DOHH2 (cell line): Measurements from ENCODE around the gene RPN1.

ENCODE experiments used
- H3F3A ChIP-seq: fragments of 200-600 bp; sonication (generic), shearing (Covaris generic); 2 replicates; pipeline ENCODE4 v1.6.0; 2016; ENCODE audit warnings: antibody characterized with exemption, mild to moderate bottlenecking; ENCODE audit not compliant: control insufficient read depth, insufficient read depth
- H3K27ac ChIP-seq: fragments of 200-600 bp; sonication (generic); 2 replicates; pipeline ENCODE4 v1.5.1; 2014; ENCODE audit warnings: low read depth, mild to moderate bottlenecking, low read length, moderate library complexity
- H3K27me3 ChIP-seq: fragments of 200-600 bp; sonication (generic); 2 replicates; pipeline ENCODE4 v1.6.1; 2014; ENCODE audit warnings: mild to moderate bottlenecking, low read length, mixed read lengths; ENCODE audit not compliant: control insufficient read depth
- H3K36me3 ChIP-seq: fragments of 200-600 bp; sonication (generic); 2 replicates; pipeline ENCODE4 v1.6.1; 2014; ENCODE audit warnings: mild to moderate bottlenecking, low read length, moderate library complexity, mixed read lengths; ENCODE audit not compliant: control insufficient read depth
- H3K4me1 ChIP-seq: fragments of 200-600 bp; sonication (generic); 2 replicates; pipeline ENCODE4 v1.6.1; 2014; ENCODE audit warnings: mild to moderate bottlenecking, low read length, mixed read lengths; ENCODE audit not compliant: control insufficient read depth
- H3K4me2 ChIP-seq: fragments of 200-600 bp; sonication (generic); 2 replicates; pipeline ENCODE4 v1.6.0; 2014; ENCODE audit warnings: mild to moderate bottlenecking, low read length, moderate library complexity
- H3K4me3 ChIP-seq: fragments of 200-600 bp; sonication (generic); 2 replicates; pipeline ENCODE4 v1.5.1; 2014; ENCODE audit warnings: mild to moderate bottlenecking, low read length, mixed read lengths
- H3K79me2 ChIP-seq: fragments of 200-600 bp; sonication (generic); 2 replicates; pipeline ENCODE4 v1.6.1; 2014; ENCODE audit warnings: mild to moderate bottlenecking, low read length, mixed read lengths; ENCODE audit not compliant: control insufficient read depth
- H3K9me2 ChIP-seq: fragments of 200-600 bp; sonication (generic); replicated peaks from 2 replicates; pipeline ENCODE4 v1.6.1; 2014; ENCODE audit warnings: mild to moderate bottlenecking, low read length, mixed read lengths; ENCODE audit not compliant: control insufficient read depth
- H3K9me3 ChIP-seq: fragments of 200-600 bp; sonication (generic); 2 replicates; pipeline ENCODE4 v1.6.1; 2014; ENCODE audit warnings: antibody characterized with exemption, low read length, mixed read lengths; ENCODE audit not compliant: control insufficient read depth, insufficient read depth
- H4K20me1 ChIP-seq: fragments of 200-600 bp; sonication (generic); 2 replicates; pipeline ENCODE4 v1.6.0; 2014; ENCODE audit warnings: low read depth, mild to moderate bottlenecking, antibody characterized with exemption, low read length, moderate library complexity; ENCODE audit not compliant: control insufficient read depth, insufficient read depth
- EZH2phosphoT487 ChIP-seq: fragments of 200-600 bp; sonication (generic); IDR thresholded peaks from 2 replicates; pipeline ENCODE4 v1.6.1; 2017; ENCODE audit warnings: borderline replicate concordance, mild to moderate bottlenecking, antibody characterized with exemption, low read length, moderate library complexity, mixed read lengths
- TF ChIP-seq, protein P1 (sequence below): fragments of 200-600 bp; sonication (generic); IDR thresholded peaks from one replicate; pipeline ENCODE4 v1.5.1; 2014; ENCODE audit warnings: antibody characterized with exemption, mild to moderate bottlenecking, low read depth, low read length; ENCODE audit not compliant: poor library complexity, severe bottlenecking

RPN1 gene

DNA sequence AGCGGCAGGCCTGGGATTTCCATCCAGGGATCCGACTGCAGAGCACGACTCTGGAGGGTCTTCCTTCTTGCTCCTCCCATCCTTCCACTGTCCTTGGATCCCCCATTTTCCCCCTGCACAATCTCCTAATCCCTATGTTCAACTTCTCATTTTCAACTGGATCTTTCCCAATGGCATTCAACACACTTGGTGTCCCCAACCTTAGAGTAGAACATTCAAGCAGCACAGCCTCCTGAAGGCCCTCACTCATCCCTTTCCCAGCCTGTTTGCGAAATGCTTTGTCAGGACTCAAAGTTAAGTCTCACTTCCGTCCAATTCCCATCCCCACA, 32.3 kb downstream of the RPN1 start:
- H3K36me3 ChIP-seq, result peaks cover 65% of the 10 kb centered on the region
- H3K79me2 ChIP-seq, result peaks cover 30% of the 10 kb centered on the region
- H3K4me3 ChIP-seq, result peak overlapping the region; percentile 91

DNA sequence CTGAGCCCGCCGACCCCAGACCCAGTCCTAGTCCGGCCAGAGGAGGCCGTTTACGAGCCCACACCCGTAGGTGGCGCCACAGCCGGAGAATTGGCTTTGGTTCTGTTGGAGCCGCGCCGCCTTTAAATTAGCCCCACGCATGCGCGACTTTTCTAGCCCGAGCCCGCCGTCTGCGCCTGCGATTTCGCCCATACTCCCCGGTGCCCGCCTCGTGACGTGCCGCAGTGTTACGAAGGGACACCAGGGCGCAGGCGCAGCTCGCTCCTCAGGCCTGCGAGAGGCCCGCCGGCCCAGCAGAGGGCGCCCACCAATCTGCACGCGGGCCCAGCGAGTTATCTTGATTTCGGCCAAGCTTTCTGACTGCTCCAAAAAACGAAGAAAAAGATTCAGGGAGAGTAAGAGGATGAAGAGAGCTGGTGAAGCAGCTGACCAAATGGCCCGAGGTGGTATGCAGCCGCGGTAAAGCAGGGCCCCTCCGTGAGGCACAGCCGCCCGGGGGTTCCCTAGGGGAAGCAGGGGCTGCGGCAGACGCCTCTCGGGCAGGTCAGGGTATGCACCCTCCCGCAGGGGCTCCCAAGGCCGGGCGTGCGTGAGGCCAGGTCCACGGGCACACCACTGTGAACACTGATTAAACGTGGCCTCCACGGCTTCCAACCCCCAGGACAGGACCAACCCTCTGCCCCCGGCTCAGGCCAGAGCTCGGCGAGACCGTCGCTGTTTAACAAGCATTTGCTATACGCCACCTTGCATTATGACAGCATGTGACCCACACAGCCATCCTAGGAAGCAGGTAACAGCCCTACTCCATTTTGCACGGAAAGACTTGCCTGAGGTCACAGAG, 32.8 kb downstream of the RPN1 start:
- peak overlapping the region; percentile 77 for H3K4me2 ChIP-seq
- H3K27ac ChIP-seq, result peak overlapping the region; percentile 45
- TF ChIP-seq, protein P1, sequence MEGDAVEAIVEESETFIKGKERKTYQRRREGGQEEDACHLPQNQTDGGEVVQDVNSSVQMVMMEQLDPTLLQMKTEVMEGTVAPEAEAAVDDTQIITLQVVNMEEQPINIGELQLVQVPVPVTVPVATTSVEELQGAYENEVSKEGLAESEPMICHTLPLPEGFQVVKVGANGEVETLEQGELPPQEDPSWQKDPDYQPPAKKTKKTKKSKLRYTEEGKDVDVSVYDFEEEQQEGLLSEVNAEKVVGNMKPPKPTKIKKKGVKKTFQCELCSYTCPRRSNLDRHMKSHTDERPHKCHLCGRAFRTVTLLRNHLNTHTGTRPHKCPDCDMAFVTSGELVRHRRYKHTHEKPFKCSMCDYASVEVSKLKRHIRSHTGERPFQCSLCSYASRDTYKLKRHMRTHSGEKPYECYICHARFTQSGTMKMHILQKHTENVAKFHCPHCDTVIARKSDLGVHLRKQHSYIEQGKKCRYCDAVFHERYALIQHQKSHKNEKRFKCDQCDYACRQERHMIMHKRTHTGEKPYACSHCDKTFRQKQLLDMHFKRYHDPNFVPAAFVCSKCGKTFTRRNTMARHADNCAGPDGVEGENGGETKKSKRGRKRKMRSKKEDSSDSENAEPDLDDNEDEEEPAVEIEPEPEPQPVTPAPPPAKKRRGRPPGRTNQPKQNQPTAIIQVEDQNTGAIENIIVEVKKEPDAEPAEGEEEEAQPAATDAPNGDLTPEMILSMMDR, result peak; percentile 94
- no peak for TF ChIP-seq EZH2phosphoT487
- H3K79me2 ChIP-seq, result peaks cover 30% of the 10 kb centered on the region
- H3K4me1 ChIP-seq, result peaks cover 21% of the 10 kb centered on the region
- no peaks in the 10 kb centered on the region for H3K9me3 ChIP-seq
- H3K27me3 ChIP-seq, result no peaks in the 10 kb centered on the region
- H4K20me1 ChIP-seq, result no peaks in the 10 kb centered on the region
- H3F3A ChIP-seq, result peaks cover 17% of the 10 kb centered on the region
- H3K4me3 ChIP-seq, result peak overlapping the region; percentile 91
- no peaks in the 10 kb centered on the region for H3K9me2 ChIP-seq
- H3K36me3 ChIP-seq, result peaks cover 59% of the 10 kb centered on the region

More for the DNA sequence above, 32.3 kb downstream of the RPN1 start:
- H3K9me3 ChIP-seq, result no peaks in the 10 kb centered on the region
- no peak overlapping the region for H3K27ac ChIP-seq
- H3K4me1 ChIP-seq, result peaks cover 21% of the 10 kb centered on the region
- TF ChIP-seq EZH2phosphoT487, result no peak
- TF ChIP-seq, protein P1, result no peak
- no peaks in the 10 kb centered on the region for H3K27me3 ChIP-seq
- H3K9me2 ChIP-seq, result no peaks in the 10 kb centered on the region
- peak overlapping the region; percentile 77 for H3K4me2 ChIP-seq
- peaks cover 17% of the 10 kb centered on the region for H3F3A ChIP-seq
- no peaks in the 10 kb centered on the region for H4K20me1 ChIP-seq

DNA sequence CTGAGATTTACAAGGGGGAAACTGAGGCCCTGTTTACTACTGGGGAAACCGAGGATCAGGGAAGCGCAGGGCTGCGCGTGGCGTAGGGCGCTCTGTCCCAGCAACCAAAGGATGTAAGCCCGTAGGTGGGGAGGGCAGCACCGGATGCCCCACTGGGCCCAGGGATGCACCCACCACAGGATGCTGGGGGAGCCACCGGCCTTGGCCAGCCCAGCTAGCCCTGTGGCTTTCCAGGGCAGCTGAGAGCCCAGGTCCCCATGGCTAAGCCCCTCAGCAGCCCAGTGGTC, 33.4 kb downstream of the RPN1 start:
- Histone ChIP-seq H3K9me3 (no peaks in the 10 kb centered on the region), H4K20me1 (no peaks in the 10 kb centered on the region), H3K4me1 (peaks cover 21% of the 10 kb centered on the region), H3F3A (peaks cover 17% of the 10 kb centered on the region), H3K27ac (no peak overlapping the region), H3K27me3 (no peaks in the 10 kb centered on the region), H3K4me3 (peak overlapping the region; percentile 91), H3K9me2 (no peaks in the 10 kb centered on the region), H3K79me2 (peaks cover 28% of the 10 kb centered on the region), H3K36me3 (peaks cover 54% of the 10 kb centered on the region), H3K4me2 (peak overlapping the region; percentile 77)
- TF ChIP-seq, protein P1, result no peak
- TF ChIP-seq EZH2phosphoT487, result no peak
